Mammary microvascular endothelial cell (primary cell): ENCODE data around the gene BAIAP2. TPM values are rescaled to one million over a fixed set of nuclear protein-coding genes. Genes with fewer than 3 reads are reported as not detected.

Source experiments
- total RNA-seq: library from RNA; depleted of rRNA; stranded (reverse); fragments of >200 nt; gene quantifications from 2 replicates; pipeline ENCODE4 v1.2.3, GENCODE V29; 2015

BAIAP2 gene, protein sequence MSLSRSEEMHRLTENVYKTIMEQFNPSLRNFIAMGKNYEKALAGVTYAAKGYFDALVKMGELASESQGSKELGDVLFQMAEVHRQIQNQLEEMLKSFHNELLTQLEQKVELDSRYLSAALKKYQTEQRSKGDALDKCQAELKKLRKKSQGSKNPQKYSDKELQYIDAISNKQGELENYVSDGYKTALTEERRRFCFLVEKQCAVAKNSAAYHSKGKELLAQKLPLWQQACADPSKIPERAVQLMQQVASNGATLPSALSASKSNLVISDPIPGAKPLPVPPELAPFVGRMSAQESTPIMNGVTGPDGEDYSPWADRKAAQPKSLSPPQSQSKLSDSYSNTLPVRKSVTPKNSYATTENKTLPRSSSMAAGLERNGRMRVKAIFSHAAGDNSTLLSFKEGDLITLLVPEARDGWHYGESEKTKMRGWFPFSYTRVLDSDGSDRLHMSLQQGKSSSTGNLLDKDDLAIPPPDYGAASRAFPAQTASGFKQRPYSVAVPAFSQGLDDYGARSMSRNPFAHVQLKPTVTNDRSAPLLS
- 21.4 and 26.3 TPM in 2 replicates for total RNA-seq

DNA sequence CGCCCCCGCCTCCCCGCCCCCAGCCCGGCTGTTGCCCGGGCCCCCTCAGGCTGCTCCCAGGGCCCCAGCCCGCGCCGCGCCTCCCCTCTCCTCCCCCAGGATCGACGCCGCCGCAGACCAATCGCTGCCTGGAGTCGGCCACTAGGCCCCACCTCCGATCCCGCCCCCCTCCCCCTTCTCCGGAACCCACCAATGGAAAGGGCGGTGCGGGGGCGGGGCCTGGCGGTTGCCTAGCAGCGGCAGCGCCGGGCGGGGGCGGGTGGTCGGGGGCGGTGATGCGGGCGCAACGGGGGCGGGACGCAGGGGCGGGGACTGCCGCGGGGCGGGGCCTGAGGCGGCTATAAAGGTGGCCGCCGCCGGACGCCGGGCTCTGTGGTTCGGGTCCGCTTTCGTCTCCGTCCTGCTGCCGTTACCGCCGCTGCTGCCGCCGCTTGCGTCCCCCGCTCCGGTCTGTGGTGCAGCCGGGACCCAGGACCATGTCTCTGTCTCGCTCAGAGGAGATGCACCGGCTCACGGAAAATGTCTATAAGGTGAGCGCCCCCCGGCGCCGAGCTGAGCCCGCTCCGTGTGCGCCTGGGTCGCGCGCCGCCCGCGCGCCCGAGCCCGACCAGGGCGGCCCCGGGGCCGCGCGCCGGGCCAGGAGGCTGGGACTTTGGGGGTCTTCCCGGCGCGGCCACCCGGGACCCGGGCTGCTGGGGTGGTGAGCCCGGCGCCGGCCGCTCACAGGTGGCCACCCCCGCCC, at the start of gene BAIAP2:
Gene BAIAP2, plus strand, starts transcription at position 373 of the 742 bp plus-strand sequence. Its CDS starts 104 bp downstream, at position 477.

DNA sequence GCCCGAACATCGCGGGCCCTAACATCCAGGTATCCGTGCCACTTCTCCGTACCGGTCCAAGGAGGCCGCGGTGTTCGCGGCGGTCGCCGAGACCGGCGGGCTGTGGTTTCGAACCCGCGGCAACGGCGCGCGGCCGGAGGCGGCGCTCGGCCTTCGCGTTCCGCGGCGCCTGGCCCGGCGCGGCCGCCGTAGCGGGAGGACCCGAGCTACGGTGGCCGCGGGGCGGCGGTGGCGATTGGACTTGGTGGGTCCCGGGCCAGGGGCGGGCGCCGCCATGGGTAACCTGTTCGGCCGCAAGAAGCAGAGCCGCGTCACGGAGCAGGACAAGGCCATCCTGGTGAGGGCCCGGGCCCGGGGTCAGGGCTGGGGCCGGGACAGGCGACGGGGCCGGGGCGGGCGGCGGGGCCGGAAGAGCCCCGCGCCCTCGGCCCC, 43.3 kb upstream of the BAIAP2 start, which contains the start of gene CHMP6:
Gene CHMP6, plus strand, starts transcription at position 197 of the 432 bp plus-strand sequence. Its CDS starts 78 bp downstream, at position 275.

DNA sequence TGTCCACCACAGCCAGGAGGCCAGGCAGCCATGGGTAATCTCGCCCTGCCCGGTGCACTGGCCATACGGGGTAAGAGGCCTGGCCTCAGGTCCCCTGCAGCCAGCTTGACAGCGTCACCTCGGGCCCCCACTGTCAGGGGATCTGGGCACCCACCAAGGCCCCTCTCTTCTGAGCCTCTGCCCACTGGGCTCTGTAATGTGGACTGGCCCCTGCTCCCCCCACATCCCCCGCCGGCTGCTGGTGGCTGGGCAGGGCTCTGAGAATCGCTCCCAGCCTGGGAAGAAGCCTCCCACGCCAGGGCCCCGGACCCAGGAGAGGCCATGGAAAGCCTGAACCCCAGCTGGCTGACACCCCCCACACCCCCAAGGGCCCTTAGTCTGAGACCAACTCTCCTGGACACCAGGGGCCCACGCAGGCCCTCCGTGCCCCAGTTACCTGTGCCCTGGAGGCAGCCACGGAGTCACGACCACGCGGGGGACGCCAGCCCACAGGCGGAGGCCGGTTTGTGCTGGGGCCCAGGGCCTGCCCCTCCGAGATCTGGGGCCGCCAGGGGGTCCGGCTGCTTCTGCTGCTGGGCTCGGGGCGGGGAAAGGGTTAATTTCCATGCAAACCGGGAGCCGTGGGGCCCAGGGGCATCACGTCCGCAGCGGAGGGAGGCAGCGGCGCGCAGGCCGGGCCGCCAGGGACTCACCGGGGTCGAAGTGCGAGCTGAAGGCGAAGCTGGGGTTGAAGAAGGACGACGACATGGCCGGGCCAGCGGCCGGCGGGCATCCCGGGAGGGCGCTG, 130.5 kb downstream of the BAIAP2 start, which contains the start of gene PVALEF:
Gene PVALEF, plus strand, starts transcription at position 262 of the 787 bp plus-strand sequence. CDS start 15,720 bp downstream, outside the sequence.

DNA sequence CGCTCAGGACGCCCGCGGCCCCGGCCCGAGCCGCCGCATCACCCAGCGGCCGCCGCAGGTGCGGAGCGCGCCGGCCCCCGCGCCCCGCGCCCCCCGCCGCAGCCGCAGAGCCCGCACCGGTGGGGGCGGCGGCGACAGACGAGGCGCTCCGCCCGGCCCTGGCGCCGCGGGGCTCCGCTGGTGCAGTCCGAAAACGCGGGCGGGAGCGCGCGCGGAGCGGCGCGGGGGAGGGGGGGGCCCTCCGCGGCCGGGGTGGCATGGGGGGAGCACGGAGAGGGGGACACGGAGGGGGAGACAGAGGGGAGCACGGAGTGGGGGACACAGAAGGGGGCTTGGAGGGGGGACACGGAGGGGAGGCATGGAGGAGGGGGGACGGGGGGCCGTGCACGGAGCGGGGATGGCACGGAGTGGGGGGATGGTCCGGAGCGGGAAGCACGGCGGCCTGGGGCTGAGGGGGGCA, 131.1 kb downstream of the BAIAP2 start, which contains the start of gene AATK:
Gene AATK, minus strand, starts transcription at position 189 of the 460 bp plus-strand sequence. CDS start 229 bp downstream, outside the sequence.

Other genes with a start within 250 kb of the BAIAP2 start
- 37.4 and 44.2 TPM in 2 replicates for gene CHMP6, start 43.3 kb upstream of the BAIAP2 start, total RNA-seq
- not detected in 2 replicates for gene PVALEF, start 130.4 kb downstream of the BAIAP2 start, total RNA-seq
- 2.1 and 2.3 TPM in 2 replicates for gene AATK, start 131.1 kb downstream of the BAIAP2 start, total RNA-seq
- 12.2 and 12.8 TPM in 2 replicates for gene CEP131, start 187.8 kb downstream of the BAIAP2 start, total RNA-seq
- 20.1 and 23.0 TPM in 2 replicates for gene TEPSIN, start 203.9 kb downstream of the BAIAP2 start, total RNA-seq
- gene NDUFAF8, start 204.2 kb downstream of the BAIAP2 start, total RNA-seq, result 66.6 and 78.2 TPM in 2 replicates